ENCODE data around the gene LHX4.

DNA sequence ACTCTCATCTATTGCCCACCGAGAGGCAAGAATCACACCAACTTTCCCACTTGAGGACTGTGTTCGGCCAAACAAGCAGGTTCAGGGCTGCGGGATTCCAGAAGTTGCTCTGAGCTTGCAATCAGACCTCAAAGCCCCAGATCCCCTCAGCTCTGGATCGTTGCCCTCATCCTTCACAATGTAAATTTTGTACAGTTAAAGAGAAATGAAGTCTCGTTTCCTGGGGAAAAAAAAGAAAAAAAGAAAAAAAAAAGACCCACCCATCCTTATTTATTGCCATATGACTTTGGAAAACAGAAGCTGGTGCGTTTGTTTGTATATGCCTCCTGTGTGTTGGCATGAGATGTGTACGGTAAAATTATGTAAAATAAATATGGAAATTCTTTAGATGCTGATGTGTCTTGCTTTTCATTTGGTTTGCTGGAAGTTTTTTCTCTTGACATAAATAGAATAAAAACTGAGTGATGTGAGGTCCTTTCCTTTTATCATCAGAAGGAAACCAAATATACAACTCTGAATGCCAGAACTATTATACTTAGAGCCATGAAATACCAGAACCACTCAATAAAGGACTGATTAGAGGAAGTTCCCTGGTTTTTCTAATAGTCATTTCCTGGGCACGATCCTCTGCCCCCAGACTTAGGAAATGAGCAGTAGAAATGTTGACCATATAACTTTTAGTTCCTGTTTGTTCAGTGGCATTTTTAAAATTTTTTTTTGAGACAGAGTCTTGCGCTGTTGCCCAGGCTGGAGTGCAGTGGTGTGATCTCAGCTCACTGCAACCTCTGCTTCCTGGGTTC lies 48.7 kb downstream of the LHX4 start:
- TF ChIP-seq SMC3 (IDR thresholded peaks at IDR 0.05; ENCODE audit: low read depth, low read length) (no peak), POLR2A (IDR thresholded peaks at IDR 0.05; ENCODE audit: low read depth, low read length) (no peak), MAFK (IDR thresholded peaks at IDR 0.05; ENCODE audit: low read depth, low read length) (no peak), BHLHE40 (IDR thresholded peaks at IDR 0.05; ENCODE audit: low read depth, low read length) (no peak), RAD21 (IDR thresholded peaks at IDR 0.05; ENCODE audit: low read length) (no peak), CHD1 (IDR thresholded peaks at IDR 0.05; ENCODE audit: low read depth, low read length) (no peak)
- TF ChIP-seq, protein P1, sequence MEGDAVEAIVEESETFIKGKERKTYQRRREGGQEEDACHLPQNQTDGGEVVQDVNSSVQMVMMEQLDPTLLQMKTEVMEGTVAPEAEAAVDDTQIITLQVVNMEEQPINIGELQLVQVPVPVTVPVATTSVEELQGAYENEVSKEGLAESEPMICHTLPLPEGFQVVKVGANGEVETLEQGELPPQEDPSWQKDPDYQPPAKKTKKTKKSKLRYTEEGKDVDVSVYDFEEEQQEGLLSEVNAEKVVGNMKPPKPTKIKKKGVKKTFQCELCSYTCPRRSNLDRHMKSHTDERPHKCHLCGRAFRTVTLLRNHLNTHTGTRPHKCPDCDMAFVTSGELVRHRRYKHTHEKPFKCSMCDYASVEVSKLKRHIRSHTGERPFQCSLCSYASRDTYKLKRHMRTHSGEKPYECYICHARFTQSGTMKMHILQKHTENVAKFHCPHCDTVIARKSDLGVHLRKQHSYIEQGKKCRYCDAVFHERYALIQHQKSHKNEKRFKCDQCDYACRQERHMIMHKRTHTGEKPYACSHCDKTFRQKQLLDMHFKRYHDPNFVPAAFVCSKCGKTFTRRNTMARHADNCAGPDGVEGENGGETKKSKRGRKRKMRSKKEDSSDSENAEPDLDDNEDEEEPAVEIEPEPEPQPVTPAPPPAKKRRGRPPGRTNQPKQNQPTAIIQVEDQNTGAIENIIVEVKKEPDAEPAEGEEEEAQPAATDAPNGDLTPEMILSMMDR (conservative IDR thresholded peaks at IDR 0.05; ENCODE audit: low read depth, low read length): no peak
- TF ChIP-seq, protein P2, sequence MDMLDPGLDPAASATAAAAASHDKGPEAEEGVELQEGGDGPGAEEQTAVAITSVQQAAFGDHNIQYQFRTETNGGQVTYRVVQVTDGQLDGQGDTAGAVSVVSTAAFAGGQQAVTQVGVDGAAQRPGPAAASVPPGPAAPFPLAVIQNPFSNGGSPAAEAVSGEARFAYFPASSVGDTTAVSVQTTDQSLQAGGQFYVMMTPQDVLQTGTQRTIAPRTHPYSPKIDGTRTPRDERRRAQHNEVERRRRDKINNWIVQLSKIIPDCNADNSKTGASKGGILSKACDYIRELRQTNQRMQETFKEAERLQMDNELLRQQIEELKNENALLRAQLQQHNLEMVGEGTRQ (IDR thresholded peaks at IDR 0.05; ENCODE audit: low read depth, low read length): no peak

All from IMR-90 (cell line).